ENCODE data around the gene RELL1. TPM values are rescaled to one million over a fixed set of nuclear protein-coding genes. Genes with fewer than 3 reads are reported as not detected.

The RELL1 gene
- total RNA-seq, 4 donors from 2014 or later = 65.4 to 158 (median 82.5) TPM

DNA sequence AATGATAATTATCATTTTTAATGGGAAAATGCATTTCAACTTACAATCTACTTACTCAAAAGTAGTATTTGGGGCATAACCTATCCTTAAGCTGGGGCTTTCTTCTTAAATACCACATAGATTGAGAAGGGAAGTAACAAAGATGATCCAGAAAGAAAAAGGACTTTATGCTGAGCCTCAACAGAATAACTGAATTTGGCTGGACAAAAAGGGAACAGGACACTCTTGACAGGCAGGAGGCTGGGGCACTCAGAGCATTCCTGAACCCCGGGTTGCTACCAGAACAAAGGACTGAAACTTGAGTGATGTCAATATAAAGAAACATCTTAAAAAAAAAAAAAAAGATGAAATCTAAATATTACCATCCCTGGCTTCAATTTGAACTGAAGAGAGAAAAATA lies 23.9 kb downstream of the RELL1 start:
- TF ChIP-seq, protein P1, sequence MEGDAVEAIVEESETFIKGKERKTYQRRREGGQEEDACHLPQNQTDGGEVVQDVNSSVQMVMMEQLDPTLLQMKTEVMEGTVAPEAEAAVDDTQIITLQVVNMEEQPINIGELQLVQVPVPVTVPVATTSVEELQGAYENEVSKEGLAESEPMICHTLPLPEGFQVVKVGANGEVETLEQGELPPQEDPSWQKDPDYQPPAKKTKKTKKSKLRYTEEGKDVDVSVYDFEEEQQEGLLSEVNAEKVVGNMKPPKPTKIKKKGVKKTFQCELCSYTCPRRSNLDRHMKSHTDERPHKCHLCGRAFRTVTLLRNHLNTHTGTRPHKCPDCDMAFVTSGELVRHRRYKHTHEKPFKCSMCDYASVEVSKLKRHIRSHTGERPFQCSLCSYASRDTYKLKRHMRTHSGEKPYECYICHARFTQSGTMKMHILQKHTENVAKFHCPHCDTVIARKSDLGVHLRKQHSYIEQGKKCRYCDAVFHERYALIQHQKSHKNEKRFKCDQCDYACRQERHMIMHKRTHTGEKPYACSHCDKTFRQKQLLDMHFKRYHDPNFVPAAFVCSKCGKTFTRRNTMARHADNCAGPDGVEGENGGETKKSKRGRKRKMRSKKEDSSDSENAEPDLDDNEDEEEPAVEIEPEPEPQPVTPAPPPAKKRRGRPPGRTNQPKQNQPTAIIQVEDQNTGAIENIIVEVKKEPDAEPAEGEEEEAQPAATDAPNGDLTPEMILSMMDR (IDR thresholded peaks at IDR 0.05) = no peak
- ATAC-seq (ENCODE audit: low FRiP score) (no peak), DNase-seq (ENCODE audit: low spot score) (no peak)

DNA sequence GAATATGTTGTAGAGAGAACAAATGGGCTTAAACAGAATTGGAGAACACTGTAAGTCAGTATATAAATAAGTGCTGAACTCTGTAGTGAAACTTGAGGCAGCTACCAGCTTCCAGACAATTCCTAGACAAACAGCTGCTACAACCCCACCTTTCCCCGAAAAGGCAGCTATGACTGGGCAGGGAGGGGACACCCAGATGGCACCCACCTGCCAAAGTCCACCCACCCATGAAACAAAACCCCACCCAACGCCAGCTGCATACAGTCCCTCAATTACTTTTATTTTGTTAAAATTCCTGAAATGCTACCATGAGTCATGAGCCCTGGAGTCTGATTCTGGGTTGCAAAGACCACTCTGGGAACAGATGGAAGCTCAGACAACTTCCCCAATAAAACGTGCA lies 24.4 kb downstream of the RELL1 start:
- TF ChIP-seq, protein P1 (IDR thresholded peaks at IDR 0.05) = no peak
- DNase-seq (ENCODE audit: low spot score) = no peak
- no peak for ATAC-seq (ENCODE audit: low FRiP score)

DNA sequence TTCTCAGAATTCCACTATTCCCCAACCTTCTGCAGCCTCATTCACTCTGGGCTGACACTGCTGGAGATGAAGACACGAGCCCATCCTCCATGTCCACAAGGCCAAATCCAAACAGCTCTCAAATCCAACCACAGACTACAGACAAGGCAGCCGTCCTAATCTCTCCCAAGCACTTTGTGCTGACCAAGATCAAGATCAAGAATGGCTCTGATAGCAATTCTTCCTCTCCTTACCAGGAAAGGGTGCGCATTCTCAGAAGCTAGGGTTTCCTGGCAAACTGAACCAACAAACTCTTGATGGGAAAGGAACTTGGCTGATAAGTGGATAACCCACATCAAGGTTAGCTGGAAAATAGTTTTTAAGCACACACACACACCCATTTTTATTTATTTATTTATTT lies 26.5 kb downstream of the RELL1 start:
- no peak for ATAC-seq (ENCODE audit: low FRiP score)
- no peak for DNase-seq (ENCODE audit: low spot score)
- TF ChIP-seq, protein P1 (IDR thresholded peaks at IDR 0.05) = no peak

DNA sequence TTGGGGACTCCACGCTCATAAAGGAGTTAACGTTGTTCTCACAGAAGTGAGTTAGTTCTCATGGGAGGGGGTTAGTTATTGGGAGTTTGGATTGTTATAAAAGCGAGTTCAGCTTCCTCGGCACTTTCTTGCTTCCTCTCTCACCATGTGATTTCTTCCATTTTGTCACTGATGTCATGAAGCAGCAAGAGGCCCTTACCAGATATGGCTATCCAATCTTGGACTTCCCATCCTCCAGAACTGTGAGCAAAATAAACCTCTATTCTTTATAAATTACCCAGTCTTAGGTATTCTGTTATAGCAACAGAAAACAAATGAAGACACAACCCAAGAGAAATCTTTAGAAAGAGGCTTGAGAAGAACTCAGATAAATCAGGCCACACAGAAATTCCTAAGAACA lies 29.5 kb downstream of the RELL1 start:
- DNase-seq (ENCODE audit: low spot score) (no peak), ATAC-seq (ENCODE audit: low FRiP score) (no peak)
- TF ChIP-seq, protein P1 (IDR thresholded peaks at IDR 0.05) = no peak

DNA sequence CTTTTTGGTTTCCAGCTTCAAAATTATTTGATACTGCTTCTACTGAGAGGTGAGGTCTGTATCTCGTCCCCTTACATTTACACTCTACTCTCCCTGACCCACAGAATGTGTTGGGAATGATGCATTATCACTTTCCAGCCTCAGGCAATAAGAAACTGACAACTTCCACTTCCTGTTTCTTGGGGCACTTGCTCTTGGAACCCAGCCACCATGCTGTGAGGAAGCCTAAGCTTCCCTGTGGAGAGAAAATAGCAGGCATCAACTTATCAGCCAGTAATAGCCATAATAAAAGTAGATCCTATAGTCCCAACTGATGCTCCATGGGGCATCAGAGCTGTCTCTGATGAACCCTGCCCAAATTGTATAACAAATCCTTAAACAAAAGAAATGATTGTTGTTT lies 32.6 kb downstream of the RELL1 start:
- TF ChIP-seq, protein P1 (IDR thresholded peaks at IDR 0.05) = no peak
- no peak for ATAC-seq (ENCODE audit: low FRiP score)
- DNase-seq (ENCODE audit: low spot score) = no peak

DNA sequence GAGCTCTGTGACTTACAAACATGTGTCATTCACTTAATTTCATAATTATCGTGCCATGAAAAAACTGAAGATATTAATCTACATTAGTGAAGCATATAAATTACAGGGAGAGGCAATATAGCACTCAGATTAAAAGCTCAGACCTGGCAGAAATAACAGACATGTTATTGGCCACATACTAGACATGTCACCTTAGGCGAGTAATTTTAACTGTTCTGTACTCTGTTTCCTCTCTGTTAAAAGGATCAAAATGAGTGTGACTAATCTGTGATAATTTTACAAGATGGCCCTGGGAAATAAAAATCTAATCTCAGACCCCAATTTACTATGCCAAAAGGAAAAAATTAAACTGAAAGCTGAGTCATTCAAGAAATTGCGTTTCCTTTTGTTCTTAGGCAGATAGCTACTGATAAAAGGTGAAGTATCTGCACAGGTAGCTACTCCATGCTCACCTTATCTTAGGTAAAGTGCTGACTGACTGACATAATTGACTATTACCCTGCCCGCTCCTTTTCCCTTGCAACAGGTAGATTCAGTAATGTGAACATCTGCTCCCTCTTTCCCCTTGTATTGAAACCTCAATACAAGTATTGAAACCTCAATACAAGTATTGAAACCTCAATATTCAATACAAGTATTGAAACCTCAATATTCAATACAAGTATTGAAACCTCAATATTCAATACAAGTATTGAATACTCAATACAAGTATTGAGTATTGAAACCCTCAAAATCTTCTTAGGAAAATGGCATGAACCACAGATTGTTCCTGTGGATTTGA lies 33.2 kb downstream of the RELL1 start:
- DNase-seq (ENCODE audit: low spot score) = no peak
- TF ChIP-seq, protein P1 (IDR thresholded peaks at IDR 0.05) = no peak
- ATAC-seq (ENCODE audit: low FRiP score) = no peak

DNA sequence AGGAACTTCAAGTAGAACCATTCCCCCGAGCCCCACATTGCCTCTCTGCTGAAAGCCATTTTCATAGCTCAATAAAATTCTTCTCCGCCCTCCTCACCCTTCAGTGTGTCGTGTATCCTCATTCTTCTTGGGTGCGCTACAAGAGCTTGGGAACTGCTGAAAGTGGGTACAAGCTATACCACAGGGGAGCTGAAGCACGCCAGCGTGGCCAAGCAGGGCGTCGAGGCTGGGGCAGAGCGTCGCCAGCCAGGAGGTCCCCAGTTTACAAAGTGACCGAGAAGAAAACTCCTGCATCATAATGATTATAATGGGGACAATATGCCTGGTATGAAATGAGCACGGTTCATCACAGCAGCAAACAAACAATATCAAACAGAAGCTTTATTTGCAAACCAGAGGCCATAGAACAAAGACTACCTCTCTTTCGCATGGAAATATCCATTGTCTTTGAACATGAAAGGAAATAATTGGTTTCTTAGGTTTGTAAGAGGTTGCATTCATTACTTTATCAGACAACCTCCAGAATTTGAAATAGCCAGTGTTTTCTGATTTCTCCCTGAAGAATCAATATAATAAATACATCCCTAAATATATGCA lies 34.3 kb downstream of the RELL1 start:
- DNase-seq (ENCODE audit: low spot score) (no peak), ATAC-seq (ENCODE audit: low FRiP score) (no peak)
- TF ChIP-seq, protein P1 (IDR thresholded peaks at IDR 0.05) = no peak
